HG02678 (cell line): ENCODE data around the gene HEXIM2.
A peak's percentile ranks its signal among the peaks of the same experiment; 100 is the strongest.

ENCODE experiments used
- ATAC-seq: cut with Tn5 transposase; IDR thresholded peaks from one replicate; pipeline ENCODE4 v1.9.1; 2021; ENCODE audit warnings: mild to moderate bottlenecking, moderate library complexity; ENCODE audit not compliant: unreplicated experiment

HEXIM2 gene

DNA sequence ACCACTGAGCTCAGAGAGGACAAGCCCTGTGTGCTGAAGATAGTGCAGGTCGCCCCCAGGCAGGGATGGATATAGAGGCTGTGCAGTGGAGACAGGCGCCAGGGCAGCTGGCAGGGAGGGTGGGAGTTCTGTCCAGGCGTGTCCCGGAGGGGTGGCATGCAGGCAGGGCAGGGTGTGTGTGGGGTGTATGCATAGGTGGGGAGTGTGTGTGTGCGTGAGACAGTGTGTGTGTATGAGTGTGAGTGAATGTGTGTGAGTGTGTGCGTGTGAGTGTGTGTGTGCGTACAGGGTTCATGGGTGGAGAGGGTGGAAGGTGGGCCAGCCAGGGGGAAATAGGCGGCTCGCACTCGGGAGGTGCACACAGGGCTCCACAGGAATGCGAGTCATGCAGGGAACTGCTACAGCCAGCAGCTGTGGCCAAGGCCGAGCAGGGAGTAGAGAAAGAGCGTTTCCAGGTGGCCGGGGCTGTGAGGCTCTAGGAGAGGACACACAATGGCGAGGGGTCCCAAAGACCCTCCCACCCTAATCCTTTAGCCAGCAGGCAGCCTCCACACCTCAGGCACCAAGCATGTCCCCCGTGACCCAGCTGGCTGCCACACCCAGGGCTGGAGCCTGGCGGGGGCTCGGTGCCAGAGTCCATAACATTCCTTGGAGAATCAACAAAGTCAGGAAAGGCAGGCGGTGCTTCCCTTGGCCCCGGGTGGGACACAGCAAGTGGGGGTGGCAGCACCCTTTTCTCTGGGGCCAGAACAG lies 34.0 kb upstream of the HEXIM2 start:
- ATAC-seq, result no peak

DNA sequence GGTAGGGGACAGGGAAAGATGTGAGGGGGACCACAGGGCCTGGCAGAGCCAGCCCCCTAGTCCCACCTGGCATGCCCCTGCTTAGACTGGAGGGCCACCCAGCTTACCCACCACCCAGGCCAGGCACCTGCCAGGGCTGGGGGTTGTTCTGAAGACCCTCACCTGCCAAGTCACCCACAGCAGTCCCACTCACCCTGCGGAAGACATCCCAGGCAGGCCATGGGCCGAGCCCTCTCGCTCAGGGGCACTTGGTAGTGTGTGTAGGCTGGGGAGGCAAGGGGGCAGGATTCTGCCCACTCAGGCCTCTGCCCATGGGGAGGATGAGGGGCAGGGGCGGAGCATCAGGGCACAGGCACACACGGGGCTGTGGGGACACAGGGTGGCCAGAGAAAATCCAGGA lies 33.3 kb upstream of the HEXIM2 start:
- no peak for ATAC-seq

DNA sequence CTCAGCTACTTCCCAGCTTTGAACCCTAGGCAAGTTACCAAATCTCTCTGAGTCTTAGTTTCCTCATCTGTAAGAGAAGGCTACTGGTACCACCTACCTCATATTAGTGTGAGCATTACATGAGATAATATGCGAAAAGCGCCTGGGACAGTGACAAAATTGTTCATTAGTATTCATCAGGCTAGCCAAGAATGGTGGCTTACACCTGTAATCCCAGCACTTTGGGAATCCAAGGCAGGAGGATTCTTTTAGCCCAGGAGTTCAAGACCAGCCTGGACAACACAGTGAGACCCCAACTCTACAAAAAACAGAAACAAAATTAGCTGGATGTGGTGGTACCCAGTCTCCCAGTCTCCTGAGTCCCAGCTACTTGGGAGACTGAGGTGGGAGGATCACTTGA lies 32.7 kb upstream of the HEXIM2 start:
- ATAC-seq, result no peak

DNA sequence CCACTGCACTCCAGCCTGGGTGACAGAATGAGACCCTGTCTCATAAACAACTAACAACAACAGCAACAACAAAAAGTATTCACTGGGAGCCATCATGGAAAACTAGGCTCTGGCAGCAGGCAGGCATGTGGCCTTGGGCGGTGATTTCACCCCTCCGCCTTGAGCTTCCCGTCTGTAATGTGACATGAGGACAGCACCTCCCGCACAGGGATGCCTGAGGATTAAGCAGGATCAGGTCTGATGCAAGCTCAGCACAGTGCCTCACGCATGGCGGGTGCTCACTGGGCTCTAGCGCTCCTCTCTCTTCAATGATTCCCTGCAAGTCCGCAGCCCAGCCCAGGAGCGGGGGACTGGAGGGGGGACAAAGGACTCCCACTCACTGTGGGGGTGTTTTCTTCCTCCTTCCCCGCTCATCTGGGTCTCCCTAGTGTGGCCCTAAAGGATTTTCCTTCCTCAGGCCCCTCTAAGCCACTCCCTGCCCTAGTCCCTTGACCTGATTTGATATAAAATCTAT lies 32.2 kb upstream of the HEXIM2 start:
- ATAC-seq, result no peak

DNA sequence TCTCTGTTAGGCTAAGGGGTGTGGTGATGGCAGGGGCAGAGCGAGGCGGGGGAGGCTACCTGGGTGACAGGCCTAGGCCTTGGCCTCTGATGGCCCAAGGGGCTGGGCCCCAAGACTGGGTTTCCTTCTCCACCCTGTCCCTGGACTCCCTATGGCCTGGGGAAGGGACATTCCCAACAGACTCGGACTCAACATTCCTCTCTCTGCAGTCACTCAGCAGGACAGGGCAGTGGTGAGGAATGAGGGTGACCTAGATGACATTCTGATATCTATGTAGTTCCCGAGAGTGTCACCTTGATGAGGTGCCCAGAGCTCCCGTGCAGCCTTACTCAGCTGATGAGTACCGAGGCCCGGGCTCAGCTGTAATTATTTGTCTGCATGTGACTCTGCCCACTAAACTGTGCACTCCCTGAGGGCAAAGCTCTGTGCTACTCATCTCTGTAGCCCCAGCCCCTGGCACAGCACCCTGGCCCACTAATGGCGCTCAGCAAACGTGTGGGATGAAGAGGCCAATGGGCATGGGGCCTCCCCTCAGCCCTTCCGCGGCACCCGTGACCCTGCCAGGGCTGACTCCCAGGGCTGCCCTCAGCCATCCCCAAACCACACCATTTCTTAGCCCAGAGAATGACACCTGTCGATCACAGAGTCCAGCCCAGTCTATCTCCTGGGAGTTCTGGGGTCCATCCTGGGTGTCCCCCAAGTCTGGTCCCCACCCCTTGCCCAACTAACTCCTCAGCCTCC lies 31.6 kb upstream of the HEXIM2 start:
- ATAC-seq, result no peak

DNA sequence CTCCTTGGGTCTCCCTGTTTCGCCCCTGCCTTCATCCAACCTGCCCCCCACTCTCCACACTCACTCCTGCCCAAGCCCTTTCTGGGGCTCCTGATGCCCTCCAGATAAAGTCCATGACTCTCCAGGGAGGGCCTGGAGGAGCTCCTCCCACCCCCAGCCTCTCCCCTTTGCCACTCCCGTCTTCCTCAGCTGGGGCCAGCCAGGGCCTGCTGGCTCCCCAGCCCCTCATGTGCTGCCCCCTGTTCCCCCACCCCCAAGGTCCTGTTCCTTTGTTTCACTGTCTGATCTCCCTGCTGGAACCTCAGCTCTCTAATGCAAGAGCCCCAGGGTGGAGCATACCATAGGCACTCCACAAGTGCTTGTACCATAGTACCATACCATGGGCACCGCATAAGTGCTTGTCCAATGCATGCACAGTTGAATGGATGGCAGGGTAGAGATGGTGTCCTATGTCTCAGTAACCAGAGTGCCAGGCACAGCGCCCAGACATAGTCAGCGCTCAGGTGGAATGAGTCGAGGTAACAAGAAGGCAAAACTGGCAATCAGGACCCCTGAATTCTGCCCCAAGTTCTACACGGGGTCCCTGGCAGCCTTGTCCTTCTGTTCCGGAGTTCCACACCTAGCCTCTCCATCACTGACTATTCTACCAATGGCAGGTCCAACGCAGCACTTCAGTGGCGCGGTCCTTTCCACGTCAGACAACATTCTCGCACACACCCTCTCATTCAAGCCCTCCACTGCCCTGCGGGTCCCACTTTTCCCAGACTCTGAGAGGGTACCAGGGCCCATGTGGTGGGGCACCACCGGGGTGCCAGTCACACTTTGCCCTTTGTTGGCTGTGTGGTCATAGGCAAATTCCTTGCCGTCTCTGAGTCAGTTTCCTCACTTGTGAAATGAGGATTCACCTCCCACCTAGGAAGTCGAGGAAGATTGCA lies 30.7 kb upstream of the HEXIM2 start:
- ATAC-seq, result no peak

DNA sequence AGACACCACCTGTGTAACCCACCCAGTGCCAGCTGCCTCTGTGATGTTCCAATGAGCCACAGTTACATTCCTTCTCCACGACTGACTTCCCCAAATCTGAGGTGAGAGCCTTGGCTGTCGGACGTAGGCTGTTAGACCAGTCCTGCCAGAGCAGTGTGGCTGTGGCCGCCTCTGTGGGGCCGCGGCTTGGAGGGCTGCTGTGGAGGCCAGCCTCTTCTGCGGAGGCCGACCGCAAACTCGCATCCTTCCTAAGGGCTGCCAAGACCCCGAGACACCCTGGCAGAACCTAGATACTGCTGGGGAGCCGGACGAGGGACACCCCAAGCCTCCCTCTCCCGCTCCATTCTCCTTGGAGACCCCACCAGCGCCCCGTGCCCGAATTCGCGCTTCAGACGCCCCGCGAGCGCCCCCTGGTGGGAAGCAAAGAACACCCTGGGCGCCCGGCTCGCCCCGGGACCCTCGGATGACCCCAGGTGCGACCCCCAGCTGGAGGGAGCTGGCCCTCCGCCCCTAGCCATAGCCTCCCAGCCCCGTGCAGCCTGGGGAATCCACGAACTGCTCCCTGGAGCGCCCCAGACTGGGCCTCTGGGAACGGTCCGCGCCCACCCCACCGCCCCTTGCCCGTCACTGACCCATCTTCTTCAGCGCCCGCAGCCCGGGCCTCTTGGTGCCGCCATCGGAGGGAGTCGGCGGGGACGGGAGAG lies 29.9 kb upstream of the HEXIM2 start:
- no peak for ATAC-seq

DNA sequence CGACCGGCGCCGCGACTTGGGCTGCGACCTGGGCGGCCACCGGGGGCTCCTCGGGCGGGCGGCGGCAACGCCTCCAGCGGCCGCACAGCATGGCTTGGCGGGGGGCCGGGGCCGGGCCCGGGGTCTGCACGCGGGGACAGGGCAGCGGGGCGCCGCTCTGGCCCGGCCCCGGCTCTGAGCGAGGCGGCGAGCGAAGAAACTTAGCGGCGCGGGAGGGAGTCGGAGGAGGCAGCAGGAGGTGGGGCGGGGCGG lies 29.4 kb upstream of the HEXIM2 start, which contains the start of gene PLCD3:
TSS of gene PLCD3 (minus strand) at position 196 of the 252 bp plus-strand sequence. CDS start at position 91, 105 bp downstream.
- ATAC-seq, result no peak

DNA sequence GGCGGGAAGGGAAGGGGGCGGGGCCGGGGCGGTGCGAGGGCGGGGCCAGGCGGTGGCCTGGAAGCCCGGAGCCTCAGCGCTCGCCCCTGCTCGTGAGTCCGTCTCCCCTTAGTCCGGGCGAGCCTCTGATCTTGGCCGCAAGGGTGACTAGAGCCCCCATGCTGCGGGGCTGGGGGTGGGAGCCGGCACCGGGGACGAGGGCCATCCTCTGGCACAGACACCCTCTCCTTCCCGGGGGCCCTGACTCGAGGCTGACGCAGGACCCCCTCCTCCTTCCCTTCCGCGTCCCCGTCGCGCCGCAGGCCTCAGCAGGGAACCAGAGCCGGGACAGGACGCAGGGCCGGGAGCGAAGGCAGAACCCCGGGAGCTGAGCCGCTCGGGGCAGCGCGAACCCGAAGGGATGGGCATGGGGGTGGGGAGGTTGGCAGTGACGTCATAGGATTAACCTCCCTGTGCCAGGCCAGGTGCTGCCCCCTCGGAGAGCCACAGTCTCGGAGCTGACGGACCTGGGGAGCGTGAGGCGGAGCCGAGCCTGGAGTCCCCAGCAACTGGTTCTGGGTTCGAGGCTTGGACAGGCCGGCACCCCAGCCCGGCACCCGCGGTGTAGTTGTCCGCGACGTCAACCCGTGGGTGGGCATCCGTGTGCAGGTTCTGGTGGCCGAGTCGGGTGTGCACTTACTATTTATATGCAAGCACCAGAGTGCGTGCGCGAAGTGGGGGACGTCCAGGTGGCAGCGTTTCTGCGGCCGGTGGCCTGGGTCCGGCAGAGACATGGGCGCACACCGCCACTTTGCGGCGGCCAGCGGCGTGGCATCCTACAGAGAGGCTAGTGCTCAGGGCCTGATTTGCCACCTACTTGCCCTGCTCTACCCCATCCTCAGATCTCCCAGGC lies 28.9 kb upstream of the HEXIM2 start:
- peak; percentile 35 for ATAC-seq

DNA sequence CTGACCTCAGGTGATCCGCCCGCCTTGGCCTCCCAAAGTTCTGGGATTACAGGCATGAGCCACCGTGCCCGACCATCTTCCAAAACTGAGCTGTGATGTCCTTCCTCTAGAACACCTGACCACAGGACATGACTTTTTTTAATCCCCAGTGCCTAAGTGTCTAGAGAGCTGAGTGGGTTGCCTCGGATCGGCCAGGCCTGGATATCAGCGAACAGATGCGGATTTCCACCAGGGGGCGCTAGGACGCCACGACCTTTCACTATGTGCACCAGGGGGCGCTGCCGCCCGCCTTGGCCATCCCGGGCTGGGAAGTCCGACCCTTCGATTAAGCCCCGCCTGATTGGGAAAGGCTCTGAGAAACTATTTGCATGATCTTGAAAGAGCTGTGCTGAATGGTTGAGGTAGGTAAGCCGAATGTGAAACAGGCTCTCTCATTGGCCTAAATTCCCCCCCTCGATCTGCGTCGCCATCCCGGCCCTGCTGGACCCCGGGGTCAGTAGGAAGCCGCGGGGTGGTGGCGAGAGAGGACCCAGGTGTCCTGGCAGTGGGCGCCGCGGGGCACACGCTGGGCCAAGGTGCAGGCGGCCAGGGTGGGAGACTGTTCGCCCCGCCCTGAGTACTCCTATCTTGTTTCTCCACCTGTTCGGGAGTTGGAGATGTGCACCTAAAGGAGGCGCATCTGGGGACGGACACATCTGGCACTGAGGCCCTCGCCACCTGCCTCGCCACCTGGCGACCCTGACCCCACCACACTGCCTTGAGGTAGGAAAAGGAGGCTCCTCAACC lies 26.3 kb upstream of the HEXIM2 start, which contains the start of gene ACBD4:
TSS of gene ACBD4 (plus strand) at position 496 of the 786 bp plus-strand sequence. CDS start 458 bp downstream, outside the sequence.
- ATAC-seq, result peak; percentile 82

DNA sequence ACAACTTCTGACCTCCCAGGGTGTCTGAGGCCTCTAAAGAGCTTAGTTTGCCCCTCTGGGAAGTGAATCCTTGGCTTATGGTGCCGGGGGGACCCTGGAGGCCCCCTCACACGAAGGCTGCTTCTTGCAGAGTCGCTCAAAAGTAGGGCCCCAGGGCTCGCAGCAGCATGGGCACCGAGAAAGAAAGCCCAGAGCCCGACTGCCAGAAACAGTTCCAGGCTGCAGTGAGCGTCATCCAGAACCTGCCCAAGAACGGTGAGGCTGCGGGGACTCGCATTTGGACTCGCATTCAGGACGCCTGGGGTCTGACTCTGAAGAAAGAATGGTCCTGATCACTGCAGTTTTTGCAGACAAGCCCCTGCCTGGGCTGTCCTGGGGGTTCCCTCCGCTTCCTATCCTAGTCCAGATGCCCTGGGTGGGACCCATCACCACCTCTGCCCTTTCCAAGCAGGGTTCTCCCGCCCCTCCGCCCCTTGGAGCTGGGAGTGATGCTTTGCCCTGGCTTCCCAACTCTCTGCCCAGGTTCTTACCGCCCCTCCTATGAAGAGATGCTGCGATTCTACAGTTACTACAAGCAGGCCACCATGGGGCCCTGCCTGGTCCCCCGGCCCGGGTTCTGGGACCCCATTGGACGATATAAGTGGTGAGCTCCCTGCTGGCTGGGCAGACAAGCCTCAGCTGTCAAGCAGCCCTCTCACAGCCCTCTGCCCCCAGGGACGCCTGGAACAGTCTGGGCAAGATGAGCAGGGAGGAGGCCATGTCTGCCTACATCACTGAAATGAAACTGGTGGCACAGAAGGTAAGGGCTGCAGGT lies 25.5 kb upstream of the HEXIM2 start:
- no peak for ATAC-seq

DNA sequence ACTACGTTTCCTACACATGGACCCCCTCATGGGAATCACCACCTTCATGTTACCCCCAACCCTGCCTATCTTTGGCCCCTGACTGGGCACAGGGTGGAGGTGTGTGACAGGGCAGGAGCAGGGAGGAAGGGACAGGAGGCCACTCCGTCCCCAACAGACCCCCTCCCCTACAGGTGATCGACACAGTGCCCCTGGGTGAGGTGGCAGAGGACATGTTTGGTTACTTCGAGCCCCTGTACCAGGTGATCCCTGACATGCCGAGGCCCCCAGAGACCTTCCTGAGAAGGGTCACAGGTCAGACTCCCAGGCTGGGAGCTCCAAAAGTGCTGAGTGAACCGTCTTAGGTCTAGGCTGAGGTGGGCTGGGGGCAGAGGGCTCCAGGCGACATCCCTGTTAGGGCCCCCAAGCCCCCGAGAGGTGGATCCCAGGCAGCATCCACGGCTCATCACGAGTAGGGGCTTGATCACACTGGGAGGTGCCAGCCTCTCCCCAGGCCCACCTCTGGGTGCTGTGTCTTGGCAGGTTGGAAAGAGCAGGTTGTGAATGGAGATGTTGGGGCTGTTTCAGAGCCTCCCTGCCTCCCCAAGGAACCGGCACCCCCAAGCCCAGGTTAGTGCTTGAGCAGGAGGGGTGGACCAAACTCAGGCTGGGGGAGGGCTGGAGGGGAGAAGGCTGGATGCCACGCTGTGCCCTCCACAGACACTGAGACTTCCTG lies 24.7 kb upstream of the HEXIM2 start:
- no peak for ATAC-seq

DNA sequence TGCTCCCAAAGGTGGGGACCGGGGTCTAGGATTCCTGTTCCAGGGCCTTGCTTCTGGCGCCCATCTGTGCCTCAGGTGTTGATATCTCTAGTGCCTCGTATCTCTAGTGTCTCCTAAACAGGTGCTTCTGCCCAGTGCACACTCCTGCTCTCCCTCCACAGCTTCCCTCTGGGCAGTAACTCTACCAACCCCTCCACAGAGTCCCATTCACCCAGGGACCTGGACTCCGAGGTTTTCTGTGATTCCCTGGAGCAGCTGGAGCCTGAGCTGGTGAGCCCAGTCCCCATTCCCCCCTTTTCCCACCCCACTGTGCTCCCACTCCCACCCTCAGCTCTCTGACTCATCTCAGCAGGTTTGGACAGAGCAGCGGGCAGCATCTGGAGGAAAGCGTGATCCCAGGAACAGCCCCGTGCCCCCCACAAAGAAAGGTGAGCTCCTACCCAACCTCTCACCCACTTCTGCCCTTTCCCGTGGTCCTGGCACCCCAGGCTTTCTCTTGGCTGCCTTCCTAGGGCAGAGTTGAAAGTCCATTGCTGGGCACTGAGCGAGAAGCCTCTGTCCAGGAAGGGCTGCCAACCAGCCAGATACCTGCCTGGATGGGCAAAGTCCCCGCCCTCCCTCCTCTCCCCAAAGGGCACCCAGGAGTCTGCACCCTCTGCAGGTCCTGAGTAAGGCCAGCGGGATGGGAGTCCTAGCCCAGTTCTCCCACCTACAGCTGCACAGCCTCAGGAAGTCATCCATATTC lies 23.9 kb upstream of the HEXIM2 start:
- no peak for ATAC-seq

DNA sequence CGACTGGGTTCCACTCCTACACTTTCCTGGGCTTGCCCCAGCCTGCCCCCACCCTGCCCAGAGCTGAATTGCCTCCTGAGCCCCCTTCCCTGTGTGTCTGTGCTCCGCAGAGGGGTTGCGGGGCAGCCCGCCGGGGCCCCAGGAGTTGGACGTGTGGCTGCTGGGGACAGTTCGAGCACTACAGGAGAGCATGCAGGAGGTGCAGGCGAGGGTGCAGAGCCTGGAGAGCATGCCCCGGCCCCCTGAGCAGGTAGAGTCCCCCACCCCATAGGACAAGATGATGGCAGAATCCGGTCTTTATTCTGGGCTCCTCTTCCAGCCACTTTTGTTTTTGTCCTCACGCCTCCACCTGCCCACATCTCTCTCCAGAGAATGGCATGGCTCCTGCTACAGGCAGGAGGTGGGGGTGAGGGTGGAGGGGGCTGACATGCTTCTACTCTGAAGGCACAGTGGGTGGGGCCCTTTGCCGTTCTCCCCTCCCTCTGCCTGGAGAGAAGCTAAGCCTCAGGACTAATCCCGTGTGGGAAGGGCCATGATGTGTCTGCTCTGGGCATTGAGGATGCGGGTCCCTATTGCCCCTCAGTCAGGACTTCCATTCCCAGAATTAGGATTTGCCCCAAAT lies 22.7 kb upstream of the HEXIM2 start:
- ATAC-seq, result no peak

DNA sequence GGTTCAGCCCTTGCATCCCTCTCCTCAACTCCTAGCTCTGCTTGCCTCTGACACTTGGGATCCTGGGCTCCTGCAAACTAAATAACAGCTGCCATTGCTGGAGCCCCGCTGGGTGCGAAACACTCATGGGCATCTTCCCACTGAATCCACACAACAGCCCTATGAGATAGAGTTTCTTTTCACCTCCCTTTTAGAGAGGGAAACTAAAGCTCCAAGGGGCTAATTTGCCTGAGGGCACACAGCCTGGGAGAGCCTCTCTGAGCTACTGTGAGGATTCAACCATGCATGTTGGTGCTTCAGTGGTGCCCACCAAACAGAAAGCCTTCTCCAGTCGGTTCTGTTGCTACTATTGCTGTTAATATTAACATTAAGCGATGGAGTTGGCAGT lies 22.1 kb upstream of the HEXIM2 start:
- no peak for ATAC-seq

DNA sequence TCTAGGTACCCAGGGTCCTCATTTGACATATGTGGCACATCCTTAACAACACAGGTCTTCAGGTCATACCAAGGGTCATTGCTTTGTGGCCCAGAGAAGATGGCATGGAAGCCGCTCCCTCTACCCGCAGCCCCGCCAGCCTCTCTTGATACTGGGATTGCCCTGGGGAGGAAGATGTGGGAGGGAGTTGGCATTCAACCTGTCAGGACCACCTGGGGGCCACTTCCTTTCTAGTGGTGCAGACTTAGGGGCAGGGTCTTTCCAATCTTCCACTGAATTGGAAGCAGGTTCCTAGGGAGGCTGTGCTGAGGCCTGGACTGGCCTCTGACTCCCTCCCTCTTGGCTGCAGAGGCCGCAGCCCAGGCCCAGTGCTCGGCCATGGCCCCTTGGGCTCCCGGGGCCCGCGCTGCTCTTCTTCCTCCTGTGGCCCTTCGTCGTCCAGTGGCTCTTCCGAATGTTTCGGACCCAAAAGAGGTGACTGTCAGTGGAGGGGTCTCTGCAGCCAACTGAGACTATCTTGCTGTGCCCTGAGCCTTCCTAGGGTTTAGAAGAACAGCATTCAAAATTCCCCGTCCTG lies 18.5 kb upstream of the HEXIM2 start:
- ATAC-seq, result no peak
